Peyer's patch (tissue), 4 donors: ENCODE results near the gene GLIS1. TPM values are rescaled to one million over a fixed set of nuclear protein-coding genes. Genes with fewer than 3 reads are reported as not detected.

Source experiments
- DNase-seq, 3 donors: peaks; one replicate each; pipeline ENCODE4 v3.0.0-alpha.2; 2017 to 2019
- H3K27ac ChIP-seq, 4 donors: fragments of 200-600 bp; sonication (generic); one replicate each; pipeline ENCODE4 v1.5.1; 2016 to 2019
- H3K27me3 ChIP-seq, 2 donors: fragments of 200-600 bp; sonication (generic); one replicate each; pipeline ENCODE4 v1.5.1; 2019
- H3K36me3 ChIP-seq, 3 donors: fragments of 200-600 bp; sonication (generic); one replicate each; pipeline ENCODE4 v1.5.1; 2016 to 2019
- H3K4me1 ChIP-seq, 4 donors: fragments of 200-600 bp; sonication (generic); one replicate each; pipeline ENCODE4 v1.5.1; 2016 to 2019
- H3K4me3 ChIP-seq, 4 donors: fragments of 200-600 bp; sonication (generic); 1 replicate in 3 of 4; 2 replicates in 1 of 4; pipeline ENCODE4 v1.5.1; 2016 to 2019; ENCODE audit warnings: mild to moderate bottlenecking in 1 of 4
- H3K9me3 ChIP-seq, 4 donors: fragments of 200-600 bp; sonication (generic); one replicate each; pipeline ENCODE4 v1.5.1; 2016 to 2019; ENCODE audit warnings: mild to moderate bottlenecking in 1 of 4
- POLR2A ChIP-seq, 2 donors: fragments of 450-650 bp; IDR thresholded peaks; one replicate each; pipeline ENCODE4 v1.5.1; 2017; ENCODE audit warnings: antibody characterized with exemption in 2 of 2, mild to moderate bottlenecking in 2 of 2, moderate library complexity in 2 of 2
- total RNA-seq, 4 donors: library from RNA; depleted of rRNA; stranded (reverse); fragments of >200 nt; gene quantifications; one replicate each; pipeline ENCODE4 v1.1.0, GENCODE V29; 2016
- TF ChIP-seq, protein P1 (sequence below), 6 experiments: fragments of 450-650 bp in 4 of 6; fragments of 200-600 bp in 2 of 6; sonication (generic) in 1 of 6; IDR thresholded peaks; one replicate each; pipeline ENCODE4 v1.5.1; 2017 to 2019; ENCODE audit warnings: antibody characterized with exemption in 6 of 6, mild to moderate bottlenecking in 3 of 6, moderate library complexity in 1 of 6

Gene GLIS1
- total RNA-seq, 4 donors from 2014 or later = 0.54 to 1.7 (median 0.66) TPM; not detected in 1

GRCh38 chr1:53580739-53581475, 158.1 kb downstream of the GLIS1 start:
- Histone ChIP-seq H3K9me3 (no peaks in the 10 kb centered on the region), H3K36me3 (no peaks in the 10 kb centered on the region), H3K27me3 (no peaks in the 10 kb centered on the region), H3K4me1 (no peaks in the 10 kb centered on the region), H3K4me3 (no peak overlapping the region), H3K27ac (no peak overlapping the region)
- TF ChIP-seq, protein P1, sequence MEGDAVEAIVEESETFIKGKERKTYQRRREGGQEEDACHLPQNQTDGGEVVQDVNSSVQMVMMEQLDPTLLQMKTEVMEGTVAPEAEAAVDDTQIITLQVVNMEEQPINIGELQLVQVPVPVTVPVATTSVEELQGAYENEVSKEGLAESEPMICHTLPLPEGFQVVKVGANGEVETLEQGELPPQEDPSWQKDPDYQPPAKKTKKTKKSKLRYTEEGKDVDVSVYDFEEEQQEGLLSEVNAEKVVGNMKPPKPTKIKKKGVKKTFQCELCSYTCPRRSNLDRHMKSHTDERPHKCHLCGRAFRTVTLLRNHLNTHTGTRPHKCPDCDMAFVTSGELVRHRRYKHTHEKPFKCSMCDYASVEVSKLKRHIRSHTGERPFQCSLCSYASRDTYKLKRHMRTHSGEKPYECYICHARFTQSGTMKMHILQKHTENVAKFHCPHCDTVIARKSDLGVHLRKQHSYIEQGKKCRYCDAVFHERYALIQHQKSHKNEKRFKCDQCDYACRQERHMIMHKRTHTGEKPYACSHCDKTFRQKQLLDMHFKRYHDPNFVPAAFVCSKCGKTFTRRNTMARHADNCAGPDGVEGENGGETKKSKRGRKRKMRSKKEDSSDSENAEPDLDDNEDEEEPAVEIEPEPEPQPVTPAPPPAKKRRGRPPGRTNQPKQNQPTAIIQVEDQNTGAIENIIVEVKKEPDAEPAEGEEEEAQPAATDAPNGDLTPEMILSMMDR (IDR thresholded peaks at IDR 0.05) = no peak
- TF ChIP-seq POLR2A (IDR thresholded peaks at IDR 0.05) = no peak
- peak in 1 of 3 donors; percentile 2 for DNase-seq

DNA sequence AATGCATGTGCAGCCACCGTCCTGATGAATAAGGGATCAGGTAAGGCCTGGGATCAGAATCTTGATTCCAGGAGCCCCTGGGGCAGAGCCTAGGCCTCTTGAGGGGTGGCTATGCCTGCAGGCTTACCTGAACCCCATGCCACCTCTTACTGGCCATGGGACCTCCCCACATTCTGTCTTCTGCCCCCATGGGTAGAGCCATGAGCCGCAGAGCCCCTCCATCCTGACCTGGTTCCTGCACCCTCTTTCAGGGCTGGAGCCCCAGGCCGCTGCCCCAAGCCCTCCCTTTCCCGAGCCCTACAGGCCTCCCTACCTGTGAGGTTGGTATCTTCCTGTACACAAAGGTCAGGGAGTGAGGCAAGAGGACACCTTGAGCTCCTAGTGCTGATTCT, 159.0 kb downstream of the GLIS1 start:
- H3K4me3 ChIP-seq = no peak overlapping the region
- H3K27ac ChIP-seq = no peak overlapping the region
- TF ChIP-seq, protein P1 (IDR thresholded peaks at IDR 0.05) = no peak
- no peak for TF ChIP-seq POLR2A (IDR thresholded peaks at IDR 0.05)
- H3K4me1 ChIP-seq = no peaks in the 10 kb centered on the region
- no peaks in the 10 kb centered on the region for H3K36me3 ChIP-seq
- H3K27me3 ChIP-seq = no peaks in the 10 kb centered on the region
- DNase-seq = peak in 1 of 3 donors; percentile 25
- H3K9me3 ChIP-seq = no peaks in the 10 kb centered on the region

DNA sequence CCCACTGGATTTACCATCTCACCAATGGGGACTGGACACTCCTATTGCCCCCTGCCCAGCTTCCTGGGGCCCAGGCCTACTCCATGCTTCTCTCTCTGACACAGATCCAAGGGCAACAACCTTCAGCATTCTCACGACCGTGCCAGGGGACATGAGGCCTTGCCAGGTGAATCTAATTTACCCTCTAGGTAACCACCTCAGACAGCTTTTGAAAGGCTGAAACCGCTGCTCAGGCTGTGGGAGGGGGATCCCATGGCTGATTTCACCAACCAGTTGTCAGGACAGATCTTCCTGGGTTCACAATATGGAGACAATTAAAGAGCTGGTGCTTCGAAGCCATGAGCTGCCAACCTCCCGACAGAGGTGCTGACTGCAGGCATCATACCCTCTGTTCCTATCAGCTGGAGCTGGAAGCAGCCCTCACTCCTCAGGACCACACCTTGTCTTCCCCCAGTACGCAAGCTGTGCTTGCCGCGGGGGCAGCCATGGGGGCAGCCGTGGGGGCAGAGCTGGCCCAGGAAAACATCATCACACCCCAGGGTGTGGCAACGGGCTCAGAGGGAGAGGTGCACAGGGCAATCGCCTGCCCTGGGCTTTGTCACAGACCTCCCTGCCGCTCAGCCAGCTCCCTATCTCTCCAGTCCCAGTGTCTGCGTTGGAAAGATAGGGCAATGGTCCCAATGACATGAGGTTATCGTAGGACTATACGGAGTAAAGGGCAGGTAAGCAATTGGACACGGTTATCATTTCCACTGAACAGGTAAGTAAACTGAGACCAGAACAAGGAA, 159.5 kb downstream of the GLIS1 start:
- no peaks in the 10 kb centered on the region for H3K4me1 ChIP-seq
- no peak overlapping the region for H3K27ac ChIP-seq
- peak in 2 of 3 donors; percentile 29 to 37 for DNase-seq
- H3K27me3 ChIP-seq = no peaks in the 10 kb centered on the region
- H3K9me3 ChIP-seq = no peaks in the 10 kb centered on the region
- TF ChIP-seq, protein P1 (IDR thresholded peaks at IDR 0.05) = no peak
- TF ChIP-seq POLR2A (IDR thresholded peaks at IDR 0.05) = no peak
- H3K4me3 ChIP-seq = no peak overlapping the region
- H3K36me3 ChIP-seq = no peaks in the 10 kb centered on the region

DNA sequence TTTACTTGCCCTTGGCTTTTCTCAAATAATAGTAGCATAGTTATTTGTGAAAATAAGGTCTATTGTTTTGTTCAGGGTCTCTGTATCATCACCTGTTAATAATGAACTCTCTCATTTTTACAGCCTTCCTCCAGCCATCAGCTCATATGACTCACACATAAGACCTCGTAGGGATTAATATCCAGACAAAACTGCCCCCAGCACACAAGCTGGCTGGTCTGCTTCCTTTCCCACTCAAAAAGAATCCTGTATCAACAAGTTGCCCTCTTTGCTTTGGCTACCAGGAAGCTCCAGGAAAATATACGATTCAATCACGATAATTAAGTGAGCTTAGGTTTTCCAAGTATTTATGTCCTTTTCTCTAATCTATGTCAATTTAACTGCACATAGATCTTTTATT, 160.6 kb downstream of the GLIS1 start:
- no peaks in the 10 kb centered on the region for H3K27me3 ChIP-seq
- H3K4me1 ChIP-seq = no peaks in the 10 kb centered on the region
- H3K27ac ChIP-seq = no peak overlapping the region
- H3K4me3 ChIP-seq = no peak overlapping the region
- no peaks in the 10 kb centered on the region for H3K9me3 ChIP-seq
- TF ChIP-seq POLR2A (IDR thresholded peaks at IDR 0.05) = no peak
- TF ChIP-seq, protein P1 (IDR thresholded peaks at IDR 0.05) = no peak
- no peak for DNase-seq
- no peaks in the 10 kb centered on the region for H3K36me3 ChIP-seq

DNA sequence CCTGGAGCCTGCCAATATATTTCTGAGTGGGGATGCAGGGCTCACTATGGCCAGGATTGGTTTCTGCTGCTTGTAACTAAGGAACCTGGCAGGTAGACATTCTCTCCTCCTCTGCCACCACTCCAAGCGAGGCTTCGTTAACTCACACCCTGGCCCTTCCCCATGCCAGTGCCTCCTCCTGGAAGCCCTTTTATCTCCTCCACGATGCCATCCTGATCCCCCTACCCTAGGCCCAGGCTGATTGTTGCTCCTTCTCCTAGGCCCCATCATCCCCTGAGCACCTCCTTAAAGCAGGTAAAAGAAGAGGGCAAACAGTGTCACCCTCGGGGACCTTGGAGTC, 161.2 kb downstream of the GLIS1 start:
- TF ChIP-seq POLR2A (IDR thresholded peaks at IDR 0.05) = no peak
- TF ChIP-seq, protein P1 (IDR thresholded peaks at IDR 0.05) = no peak
- H3K9me3 ChIP-seq = no peaks in the 10 kb centered on the region
- DNase-seq = peak in 2 of 3 donors; percentile 2 to 29
- no peak overlapping the region for H3K27ac ChIP-seq
- no peaks in the 10 kb centered on the region for H3K4me1 ChIP-seq
- H3K27me3 ChIP-seq = no peaks in the 10 kb centered on the region
- H3K36me3 ChIP-seq = no peaks in the 10 kb centered on the region
- no peak overlapping the region for H3K4me3 ChIP-seq
